GM21723 (cell line): ENCODE data around the gene RRAGC.
"Not testable (repeated sequence)": the region's sequence is repeated elsewhere in the genome, so short reads cannot be mapped to it uniquely, and the experiment has no call there.

ENCODE experiments used
- ATAC-seq: cut with Tn5 transposase; IDR thresholded peaks from one replicate; pipeline ENCODE4 v1.9.1; 2021; ENCODE audit warnings: mild to moderate bottlenecking, moderate library complexity; ENCODE audit not compliant: unreplicated experiment

Gene RRAGC

GRCh38 chr1:38860454-38860795, 853 bp upstream of the RRAGC start:
- ATAC-seq, result no peak

GRCh38 chr1:38858833-38859560, 575 bp downstream of the RRAGC start:
- ATAC-seq, result peak; percentile 29

- no peak for ATAC-seq
Observed at GRCh38 chr1:38852780-38853179, 6.8 kb downstream of the RRAGC start.

- no peak for ATAC-seq
Observed at GRCh38 chr1:38848071-38848470, 11.5 kb downstream of the RRAGC start.

- ATAC-seq, result no peak
Observed at GRCh38 chr1:38846210-38846609, 13.4 kb downstream of the RRAGC start.

GRCh38 chr1:38845088-38845487, 14.5 kb downstream of the RRAGC start:
- not testable (repeated sequence) for ATAC-seq

- ATAC-seq, result no peak
Observed at GRCh38 chr1:38840281-38840680, 19.3 kb downstream of the RRAGC start.

- ATAC-seq, result no peak
Observed at GRCh38 chr1:38839363-38839762, 20.2 kb downstream of the RRAGC start.

- not testable (repeated sequence) for ATAC-seq
Observed at GRCh38 chr1:38836316-38836715, 23.3 kb downstream of the RRAGC start.

GRCh38 chr1:38834937-38835827, 24.4 kb downstream of the RRAGC start:
- ATAC-seq, result no peak

GRCh38 chr1:38834221-38834782, 25.3 kb downstream of the RRAGC start:
- no peak for ATAC-seq

GRCh38 chr1:38833146-38833545, 26.4 kb downstream of the RRAGC start:
- no peak for ATAC-seq

- ATAC-seq, result no peak
Observed at GRCh38 chr1:38832370-38832734, 27.2 kb downstream of the RRAGC start.

GRCh38 chr1:38831731-38832369, 27.7 kb downstream of the RRAGC start:
- no peak for ATAC-seq

- ATAC-seq, result no peak
Observed at GRCh38 chr1:38829368-38829767, 30.2 kb downstream of the RRAGC start.

GRCh38 chr1:38827318-38827717, 32.3 kb downstream of the RRAGC start:
- no peak for ATAC-seq

GRCh38 chr1:38826886-38827285, 32.7 kb downstream of the RRAGC start:
- ATAC-seq, result no peak

- no peak for ATAC-seq
Observed at GRCh38 chr1:38826262-38826661, 33.3 kb downstream of the RRAGC start.

GRCh38 chr1:38820860-38821259, 38.7 kb downstream of the RRAGC start:
- ATAC-seq, result no peak

GRCh38 chr1:38819516-38819915, 40.1 kb downstream of the RRAGC start:
- no peak for ATAC-seq

- no peak for ATAC-seq
Observed at GRCh38 chr1:38819040-38819439, 40.5 kb downstream of the RRAGC start.
